Smooth muscle cell (in vitro differentiated cells): ENCODE data around the gene SPESP1. TPM values are rescaled to one million over a fixed set of nuclear protein-coding genes. Genes with fewer than 3 reads are reported as not detected.

Experiments
- DNase-seq: peaks from one replicate; lab custom pipeline; 2025; ENCODE audit not compliant: unreplicated experiment; lab: John Stamatoyannopoulos, UW
- H2AFZ ChIP-seq: fragments of 200-600 bp; sonication (generic); 2 replicates; pipeline ENCODE4 v1.6.0; 2016; ENCODE audit warnings: antibody characterized with exemption, low read depth, mild to moderate bottlenecking
- H3F3A ChIP-seq: fragments of 200-600 bp; sonication (generic); 2 replicates; pipeline ENCODE4 v1.6.0; 2017; ENCODE audit warnings: antibody characterized with exemption, low read depth
- H3K27ac ChIP-seq: fragments of 200-600 bp; sonication (generic); 2 replicates; pipeline ENCODE4 v1.5.1; 2016; ENCODE audit warnings: low read depth, mild to moderate bottlenecking
- H3K27me3 ChIP-seq: fragments of 200-600 bp; sonication (generic); 2 replicates; pipeline ENCODE4 v1.6.1; 2016; ENCODE audit warnings: low read depth, mild to moderate bottlenecking
- H3K36me3 ChIP-seq: fragments of 200-600 bp; sonication (generic); 2 replicates; pipeline ENCODE4 v1.5.1; 2016; ENCODE audit warnings: low read depth
- H3K4me1 ChIP-seq: fragments of 200-600 bp; sonication (generic); 2 replicates; pipeline ENCODE4 v1.5.1; 2016; ENCODE audit warnings: low read depth
- H3K4me2 ChIP-seq: fragments of 200-600 bp; sonication (generic); 2 replicates; pipeline ENCODE4 v1.6.0; 2016; ENCODE audit warnings: mild to moderate bottlenecking
- H3K4me3 ChIP-seq: fragments of 200-600 bp; sonication (generic); 2 replicates; pipeline ENCODE4 v1.5.1; 2016; ENCODE audit warnings: mild to moderate bottlenecking
- H3K79me2 ChIP-seq: fragments of 200-600 bp; sonication (generic); 2 replicates; pipeline ENCODE4 v1.6.0; 2016; ENCODE audit warnings: low read depth, mild to moderate bottlenecking
- H3K9ac ChIP-seq: fragments of 200-600 bp; sonication (generic); 2 replicates; pipeline ENCODE4 v1.6.0; 2016; ENCODE audit warnings: low read depth
- H3K9me3 ChIP-seq: fragments of 200-600 bp; sonication (generic); replicated peaks from 2 replicates; pipeline ENCODE4 v1.5.1; 2016; ENCODE audit warnings: low read depth
- H4K20me1 ChIP-seq: fragments of 200-600 bp; sonication (generic); 2 replicates; pipeline ENCODE4 v1.6.0; 2016; ENCODE audit warnings: low read depth
- CTCF ChIP-seq: fragments of 200-600 bp; sonication (generic); IDR thresholded peaks from 2 replicates; pipeline ENCODE4 v1.5.1; 2017; ENCODE audit warnings: borderline replicate concordance, mild to moderate bottlenecking, antibody characterized with exemption; ENCODE audit not compliant: insufficient read depth, poor library complexity, severe bottlenecking
- WGBS: methylation state at CpG from one replicate; pipeline ENCODE4 v1.1.7; 2016; ENCODE audit warnings: low lambda C conversion rate; 5-methylcytosine and 5-hydroxymethylcytosine counted together
- polyA plus RNA-seq: library from polyadenylated mRNA; unstranded; fragments of >200 nt; fragmentation: Nextera tagmentation; extraction: Ambion mirVana; gene quantifications from 2 replicates; pipeline ENCODE4 v1.2.1, GENCODE V29; 2016
- total RNA-seq: library from RNA; depleted of rRNA; stranded (reverse); fragments of >200 nt; gene quantifications from 2 replicates; pipeline ENCODE4 v1.2.3, GENCODE V29; 2014

The SPESP1 gene
- total and polyA plus RNA-seq, 2 experiments from 2014 or later = not detected

GRCh38 chr15:68888419-68888818 lies 41.9 kb upstream of the SPESP1 start:
- Histone ChIP-seq H3K27me3 (no peaks in the 10 kb centered on the region), H3K4me3 (no peak overlapping the region), H3K9ac (no peak overlapping the region), H4K20me1 (no peaks in the 10 kb centered on the region), H2AFZ (no peak overlapping the region), H3F3A (no peaks in the 10 kb centered on the region), H3K36me3 (no peaks in the 10 kb centered on the region), H3K27ac (no peak overlapping the region), H3K79me2 (no peaks in the 10 kb centered on the region), H3K9me3 (no peaks in the 10 kb centered on the region), H3K4me1 (no peaks in the 10 kb centered on the region), H3K4me2 (no peak overlapping the region)
- TF ChIP-seq CTCF = no peak
- 54% methylated on average over 12 of the region's 12 CpGs for WGBS
- no peak for DNase-seq

- Histone ChIP-seq H3K36me3 (no peaks in the 10 kb centered on the region), H4K20me1 (no peaks in the 10 kb centered on the region), H3K4me3 (no peak overlapping the region), H3K79me2 (no peaks in the 10 kb centered on the region), H3K9me3 (no peaks in the 10 kb centered on the region), H3K4me1 (no peaks in the 10 kb centered on the region), H3K4me2 (no peak overlapping the region), H3F3A (no peaks in the 10 kb centered on the region), H2AFZ (no peak overlapping the region), H3K27me3 (peaks cover 9% of the 10 kb centered on the region), H3K27ac (no peak overlapping the region), H3K9ac (no peak overlapping the region)
- TF ChIP-seq CTCF = no peak
- 68% methylated on average over 1 of the region's 1 CpG for WGBS
- no peak for DNase-seq
These were observed 36.1 kb upstream of the SPESP1 start for GRCh38 chr15:68894208-68894607.

GRCh38 chr15:68896178-68896577 lies 34.1 kb upstream of the SPESP1 start:
- Histone ChIP-seq H3K36me3 (no peaks in the 10 kb centered on the region), H4K20me1 (no peaks in the 10 kb centered on the region), H3K27ac (no peak overlapping the region), H3K4me2 (no peak overlapping the region), H3K27me3 (peaks cover 13% of the 10 kb centered on the region), H3F3A (no peaks in the 10 kb centered on the region), H3K4me3 (no peak overlapping the region), H3K79me2 (no peaks in the 10 kb centered on the region), H3K9ac (no peak overlapping the region), H3K4me1 (no peaks in the 10 kb centered on the region), H3K9me3 (no peaks in the 10 kb centered on the region), H2AFZ (no peak overlapping the region)
- no peak for TF ChIP-seq CTCF
- DNase-seq = no peak

GRCh38 chr15:68897016-68897415 lies 33.3 kb upstream of the SPESP1 start:
- Histone ChIP-seq H2AFZ (no peak overlapping the region), H3K27me3 (peaks cover 19% of the 10 kb centered on the region), H3K4me1 (no peaks in the 10 kb centered on the region), H4K20me1 (no peaks in the 10 kb centered on the region), H3K9ac (no peak overlapping the region), H3K27ac (no peak overlapping the region), H3F3A (no peaks in the 10 kb centered on the region), H3K36me3 (no peaks in the 10 kb centered on the region), H3K79me2 (no peaks in the 10 kb centered on the region), H3K9me3 (no peaks in the 10 kb centered on the region), H3K4me2 (no peak overlapping the region), H3K4me3 (no peak overlapping the region)
- no peak for TF ChIP-seq CTCF
- no peak for DNase-seq
- 83% methylated on average over 1 of the region's 1 CpG for WGBS
